ENCODE data around the gene CEMP1.

CEMP1 gene

DNA sequence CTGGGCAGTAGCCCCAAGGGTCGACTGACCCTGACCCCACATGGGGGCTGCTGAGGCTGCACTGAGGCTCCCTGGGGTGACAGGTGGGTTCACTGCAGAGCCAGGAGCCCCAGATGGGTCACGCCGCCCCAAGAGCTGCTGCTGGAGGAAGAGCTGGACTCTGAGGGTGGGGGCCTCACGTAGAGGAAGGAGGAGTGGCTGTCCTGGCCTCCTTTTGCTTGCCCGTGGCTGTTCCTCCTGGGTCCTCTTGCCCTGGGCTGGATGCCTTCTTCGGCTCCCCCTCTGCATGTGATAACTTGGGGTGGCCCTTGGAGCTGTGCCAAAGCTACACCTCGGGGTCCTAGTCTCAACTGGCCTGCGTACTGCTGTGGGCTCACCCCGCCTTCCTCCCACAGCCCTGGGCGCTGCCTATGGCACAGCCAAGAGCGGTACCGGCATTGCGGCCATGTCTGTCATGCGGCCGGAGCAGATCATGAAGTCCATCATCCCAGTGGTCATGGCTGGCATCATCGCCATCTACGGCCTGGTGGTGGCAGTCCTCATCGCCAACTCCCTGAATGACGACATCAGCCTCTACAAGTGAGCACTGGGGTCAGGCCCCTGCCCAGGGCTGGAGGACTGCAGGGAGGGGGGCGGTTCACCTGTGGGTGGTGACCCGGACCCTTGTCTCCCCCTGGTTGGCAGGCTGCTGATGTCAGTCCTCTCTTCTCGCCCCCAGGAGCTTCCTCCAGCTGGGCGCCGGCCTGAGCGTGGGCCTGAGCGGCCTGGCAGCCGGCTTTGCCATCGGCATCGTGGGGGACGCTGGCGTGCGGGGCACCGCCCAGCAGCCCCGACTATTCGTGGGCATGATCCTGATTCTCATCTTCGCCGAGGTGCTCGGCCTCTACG, 12.1 kb downstream of the CEMP1 start:
- no peak for DNase-seq

DNA sequence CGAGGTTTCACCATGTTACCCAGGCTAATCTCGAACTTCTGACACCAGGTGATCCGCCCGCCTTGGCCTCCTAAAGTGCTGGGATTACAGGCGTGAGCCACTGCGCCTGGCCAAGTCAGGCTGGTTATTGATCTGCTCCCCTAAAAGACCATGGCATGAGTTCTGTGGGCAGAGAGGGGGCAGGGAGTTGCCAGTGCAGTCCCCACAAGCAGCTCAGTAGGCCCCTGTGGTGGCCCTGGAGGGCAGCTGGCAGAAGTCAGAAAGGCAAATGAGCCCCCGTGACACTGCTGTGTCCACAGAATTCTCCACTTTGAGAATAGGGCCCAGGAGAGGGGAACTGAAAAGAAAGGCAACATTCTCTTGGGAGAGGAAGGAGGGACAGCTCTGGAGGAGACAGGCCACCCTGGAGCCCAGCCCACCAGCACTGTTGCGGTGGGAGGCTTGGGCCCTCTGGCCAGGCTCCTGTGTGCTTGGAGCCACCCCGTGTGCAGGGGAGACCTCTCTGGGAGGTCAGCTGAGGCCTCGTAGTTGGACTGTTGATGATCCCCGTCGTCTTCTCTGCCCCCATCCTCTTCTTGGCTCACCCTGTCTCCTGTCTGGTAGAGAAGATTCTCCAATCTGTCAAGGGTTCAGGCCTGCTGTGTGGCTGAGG, 13.1 kb downstream of the CEMP1 start:
- DNase-seq = no peak

DNA sequence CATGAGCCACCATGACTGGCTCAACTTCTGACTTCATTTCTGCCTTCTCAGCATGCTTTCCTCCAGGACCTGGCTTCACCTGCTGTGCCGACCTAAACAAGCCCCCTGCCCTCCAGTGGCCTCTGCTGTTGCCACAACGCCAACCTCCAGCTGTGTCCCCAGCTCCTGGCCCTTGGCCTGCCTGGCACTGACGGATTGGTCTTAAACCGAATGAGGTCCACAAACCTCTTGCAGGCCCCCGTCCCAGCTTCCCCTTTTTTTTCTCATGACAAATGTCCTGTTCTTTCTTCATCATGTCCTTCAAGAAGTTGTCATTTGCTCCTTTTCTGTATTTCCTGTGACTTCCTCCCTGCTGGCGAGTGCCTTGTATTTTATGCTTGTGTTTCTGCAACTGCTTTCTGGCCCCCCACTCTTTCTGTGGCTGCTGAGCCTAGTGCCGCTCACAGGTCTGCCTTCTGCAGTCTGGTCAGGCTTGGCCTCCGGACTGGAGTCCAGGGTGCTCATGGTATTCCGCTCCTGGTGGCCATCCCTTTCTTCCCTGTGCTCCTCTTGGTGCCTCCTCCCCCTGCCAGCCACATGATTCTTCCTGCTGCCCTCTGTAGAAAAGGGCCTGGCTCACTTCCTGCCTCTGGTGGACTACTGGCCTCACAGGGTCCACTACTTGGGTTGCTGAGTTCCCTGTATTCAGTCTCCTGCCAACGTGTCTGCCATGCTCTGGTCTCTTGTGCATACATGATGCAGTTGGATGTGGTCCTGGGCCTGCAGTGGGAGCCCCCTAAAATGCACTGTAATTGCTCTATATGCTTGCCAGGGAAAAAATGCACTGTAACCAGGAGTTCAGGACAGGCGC, 14.6 kb downstream of the CEMP1 start:
- no peak for DNase-seq

DNA sequence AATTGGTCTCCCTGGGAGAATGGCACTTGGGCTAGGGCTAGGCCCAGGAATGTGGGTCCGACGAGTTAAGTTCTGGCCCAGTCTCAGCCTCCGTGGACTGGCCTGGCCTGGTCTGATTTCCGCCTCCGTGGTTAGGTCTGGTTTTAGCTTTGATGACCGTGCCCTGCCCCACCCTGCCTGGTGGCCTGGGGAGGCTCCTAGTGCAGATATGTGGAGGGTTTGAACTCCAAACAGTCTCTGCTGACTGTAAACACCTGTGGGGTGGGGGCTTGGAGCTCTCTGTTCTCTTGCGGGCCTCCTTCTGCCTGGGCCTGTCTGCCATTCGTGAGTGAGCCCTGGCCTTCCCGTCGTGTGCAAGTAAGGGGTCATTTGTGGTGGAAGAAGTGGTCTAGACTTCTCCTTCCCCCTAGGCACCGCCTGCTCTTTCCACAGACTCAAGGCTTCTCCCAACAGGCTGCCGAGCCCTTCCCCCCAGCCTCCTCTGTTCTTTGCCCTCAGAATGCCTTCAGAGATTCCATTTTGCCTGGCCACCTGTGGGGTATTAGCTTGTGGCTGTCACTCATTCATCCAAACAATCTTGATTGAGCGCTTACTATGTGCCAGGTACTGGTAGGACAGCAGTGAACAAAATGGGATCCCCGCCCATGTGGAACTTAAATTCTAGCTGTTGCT, 15.9 kb downstream of the CEMP1 start:
- no peak for DNase-seq

DNA sequence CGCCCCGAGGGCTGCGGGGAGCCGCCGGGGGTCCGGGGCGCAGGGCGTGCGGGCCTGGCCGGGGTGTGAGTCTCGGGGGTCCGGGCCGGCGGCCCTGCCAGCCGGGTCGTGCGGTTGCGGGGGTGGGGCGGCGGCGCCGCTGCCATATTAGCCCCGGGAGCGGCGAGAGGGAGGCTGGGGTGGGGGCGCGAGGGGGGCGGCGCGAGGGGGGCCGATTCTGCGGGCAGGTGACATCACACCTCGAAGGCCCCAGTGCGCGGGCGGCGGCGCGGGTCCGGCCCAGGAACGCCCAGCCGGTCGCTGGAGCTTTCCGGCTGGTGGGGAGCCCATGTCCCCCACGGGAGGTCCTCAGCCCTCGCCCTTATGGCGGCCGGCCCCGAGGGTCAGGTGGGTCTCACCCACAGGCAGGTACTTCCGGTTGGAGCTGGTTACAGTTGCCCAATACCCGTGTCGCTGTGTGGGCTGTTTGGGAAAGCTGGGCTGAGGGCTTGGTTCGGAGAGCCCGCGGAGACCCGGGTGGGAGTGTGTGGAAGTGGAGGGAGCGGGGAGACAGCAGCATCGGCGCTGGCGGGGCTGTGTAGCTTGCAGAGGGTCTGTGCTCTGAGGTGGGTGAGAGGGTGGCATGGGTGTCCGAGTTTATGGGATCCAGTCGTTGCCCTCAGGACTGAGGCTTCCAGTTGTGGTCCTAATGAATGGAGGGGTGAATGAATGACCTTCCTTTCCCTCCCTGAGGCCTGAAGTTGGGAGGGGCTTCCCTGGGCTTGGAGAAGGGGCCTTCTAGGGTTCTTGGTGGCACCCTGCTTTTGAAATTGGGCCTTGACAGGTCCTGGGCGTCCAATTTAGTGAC, 16.7 kb downstream of the CEMP1 start:
- DNase-seq = no peak

DNA sequence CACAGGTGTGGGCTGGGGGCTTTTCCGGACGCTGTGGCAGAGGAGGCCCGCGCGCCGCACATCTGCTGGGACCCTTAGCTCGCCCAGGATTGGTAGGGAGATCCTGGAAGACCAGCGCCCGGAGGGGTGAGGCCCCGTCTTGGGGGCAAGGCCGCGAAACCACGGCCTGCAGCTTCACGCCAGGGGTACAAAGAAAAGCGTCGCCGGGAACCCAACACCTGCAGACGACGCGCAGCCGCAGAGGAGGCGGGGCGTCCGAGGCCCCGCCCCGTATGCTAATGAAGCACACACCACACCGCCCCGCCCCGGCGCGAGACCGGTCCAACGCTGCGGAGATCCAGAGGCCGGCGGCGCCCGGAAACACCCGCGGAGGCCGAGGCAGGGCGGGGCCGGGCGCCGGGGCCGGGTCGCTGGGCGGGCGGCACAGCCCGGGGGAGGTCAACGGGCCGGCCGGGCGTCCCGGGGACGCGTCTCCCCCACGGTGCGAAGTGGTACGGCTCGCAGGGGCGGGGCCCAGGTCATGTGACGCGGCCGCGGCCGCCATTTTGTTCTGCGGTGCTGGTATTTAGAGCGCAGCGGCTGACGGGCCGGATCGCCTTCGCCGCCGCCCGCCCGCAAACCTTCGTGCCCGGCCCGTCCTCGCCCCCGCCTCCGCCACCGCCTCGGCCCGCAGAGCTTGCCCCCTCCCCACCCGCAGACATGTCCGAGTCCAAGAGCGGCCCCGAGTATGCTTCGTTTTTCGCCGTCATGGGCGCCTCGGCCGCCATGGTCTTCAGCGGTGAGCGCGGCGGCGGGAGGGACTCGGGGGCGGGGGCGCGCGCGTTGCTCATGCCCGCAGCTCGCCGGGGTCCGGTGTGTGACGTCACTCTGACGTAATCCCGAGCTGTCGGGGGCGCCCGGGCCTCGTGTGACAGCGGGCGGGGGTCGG, 17.5 kb downstream of the CEMP1 start, which contains the start of gene ATP6V0C:
TSS of gene ATP6V0C (plus strand) at position 548 of the 928 bp plus-strand sequence. CDS start at position 700, 152 bp downstream.
- peak; percentile 69 for DNase-seq

DNA sequence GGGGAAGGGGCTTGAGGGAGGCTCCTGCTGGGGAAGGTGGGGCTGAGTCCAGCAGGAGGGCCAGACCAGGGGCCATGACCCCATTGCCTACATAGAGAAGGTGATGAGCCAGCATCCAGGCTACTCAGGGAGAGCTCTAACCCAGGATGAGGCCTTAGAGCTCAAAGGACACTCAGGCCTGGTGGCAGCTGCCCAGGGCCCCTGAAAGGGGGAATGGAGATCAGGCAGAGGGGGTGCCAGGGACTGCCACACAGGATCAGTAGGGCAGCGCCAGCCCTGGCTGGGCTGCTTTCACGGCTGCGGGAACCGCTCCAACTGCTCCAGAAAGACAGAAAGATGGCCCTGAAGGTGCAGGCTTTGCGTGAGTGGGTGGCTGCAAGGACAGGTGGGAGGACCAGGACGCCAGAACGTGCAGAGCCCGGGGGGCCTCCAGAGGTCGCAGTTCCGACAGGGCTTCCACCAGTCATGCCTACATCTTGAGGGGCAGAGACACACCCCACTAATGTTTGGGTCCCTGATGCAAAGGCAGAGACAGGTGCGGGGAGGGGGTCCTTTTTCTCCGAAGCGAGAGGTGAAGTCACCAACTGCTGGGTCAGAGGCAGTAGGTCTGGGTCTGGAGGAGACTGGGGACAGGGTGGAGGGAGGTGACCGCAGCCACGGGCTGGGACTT, 18.3 kb downstream of the CEMP1 start:
- no peak for DNase-seq

DNA sequence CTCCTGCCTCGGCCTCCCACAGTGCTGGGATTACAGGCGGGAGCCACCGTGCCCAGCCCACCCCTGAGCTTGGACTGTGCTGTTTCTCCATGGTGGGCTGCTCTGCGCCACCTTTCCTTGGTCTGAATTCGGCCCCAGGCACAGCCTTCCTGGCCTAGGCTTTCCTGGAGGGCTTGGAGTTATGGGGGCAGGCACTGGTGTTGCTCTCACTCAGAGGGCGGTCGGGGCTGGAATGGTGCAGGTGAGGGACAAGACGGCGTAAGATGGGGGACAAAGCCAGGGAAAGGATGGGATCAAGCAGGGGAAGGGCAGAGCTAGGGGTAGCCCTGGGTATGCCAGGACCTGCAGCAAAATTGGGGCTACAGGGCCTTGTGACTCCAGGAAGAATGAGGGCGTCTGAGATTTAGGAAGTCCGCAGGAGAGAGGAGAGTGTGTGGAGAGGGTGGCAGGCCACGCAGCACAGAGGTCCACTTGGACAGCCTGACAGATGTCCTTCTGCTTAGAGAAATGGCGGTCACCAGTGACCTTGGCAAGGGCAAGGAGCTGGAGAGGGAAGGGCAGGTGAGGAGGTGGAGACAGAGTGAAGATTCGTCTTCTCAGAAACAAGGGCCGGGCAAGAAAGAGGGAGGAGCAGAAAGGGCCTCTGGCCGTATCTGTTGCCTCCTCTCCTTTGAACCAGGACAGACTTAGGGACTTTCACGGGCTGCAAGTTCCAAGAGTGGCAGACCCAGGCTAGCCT, 19.0 kb downstream of the CEMP1 start:
- DNase-seq = no peak

DNA sequence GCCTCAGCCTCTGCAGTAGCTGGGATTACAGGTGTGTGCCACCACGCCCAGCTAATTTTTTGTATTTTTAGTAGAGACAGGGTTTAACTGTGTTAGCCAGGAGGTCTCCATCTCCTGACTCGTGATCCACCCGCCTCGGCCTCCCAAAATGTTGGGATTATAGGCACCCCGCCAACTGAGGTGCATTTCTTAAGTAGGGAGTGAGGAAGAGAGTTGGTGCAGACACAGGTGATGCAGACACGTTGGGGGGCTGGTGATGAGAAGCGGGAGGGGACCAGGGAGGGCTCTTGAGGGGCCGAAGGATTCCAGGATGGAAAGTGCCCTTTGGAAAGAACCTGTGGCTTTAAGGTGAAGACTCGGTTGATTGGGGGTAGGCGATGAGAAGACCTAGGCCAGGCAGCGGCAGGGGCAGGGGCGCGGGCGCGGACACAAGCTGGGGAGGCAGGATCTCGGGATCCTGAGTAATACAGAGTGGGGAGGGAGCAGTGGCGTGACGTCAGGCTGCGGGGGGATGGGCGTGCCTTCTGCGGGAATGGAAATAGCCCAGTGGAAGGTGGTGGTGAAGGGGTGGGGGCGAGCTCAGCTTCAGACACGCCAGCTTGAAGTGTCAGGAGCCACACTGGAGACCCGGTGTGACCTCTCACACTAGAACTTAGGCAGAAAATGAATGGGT, 19.9 kb downstream of the CEMP1 start:
- DNase-seq = no peak

DNA sequence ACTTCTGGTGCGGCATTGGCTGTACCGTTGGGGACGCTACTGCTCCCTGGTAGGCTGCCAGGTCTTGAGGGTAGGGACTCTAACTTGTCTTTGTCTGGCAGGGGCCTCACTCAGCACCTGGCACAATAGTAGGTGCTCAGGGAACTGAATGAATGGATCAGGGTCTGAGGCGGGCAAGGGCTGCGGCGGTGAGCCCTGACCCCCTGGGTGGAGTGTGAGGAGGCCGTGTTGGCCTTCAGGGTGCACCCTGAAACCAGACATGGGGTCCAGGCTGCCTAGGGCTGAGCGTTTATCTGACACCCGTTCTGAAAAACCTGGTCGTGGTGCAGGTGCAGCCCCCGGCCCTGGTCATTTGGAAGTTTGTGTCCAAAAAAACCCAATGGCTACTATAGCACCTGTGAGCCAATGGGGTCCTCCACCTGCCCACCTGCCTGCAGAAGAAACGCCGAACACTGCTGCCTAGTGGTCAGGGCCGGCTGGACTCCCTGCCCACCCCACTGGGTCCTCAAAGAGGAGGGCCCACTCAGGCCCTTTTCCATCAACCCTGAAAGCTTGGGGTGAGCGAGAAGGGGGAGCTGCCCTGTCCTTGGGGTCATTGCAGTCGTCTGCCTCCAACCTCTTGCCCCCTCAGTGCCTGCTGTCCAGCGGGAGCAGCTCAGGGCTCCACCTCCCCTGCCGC, 22.3 kb downstream of the CEMP1 start:
- no peak for DNase-seq

DNA sequence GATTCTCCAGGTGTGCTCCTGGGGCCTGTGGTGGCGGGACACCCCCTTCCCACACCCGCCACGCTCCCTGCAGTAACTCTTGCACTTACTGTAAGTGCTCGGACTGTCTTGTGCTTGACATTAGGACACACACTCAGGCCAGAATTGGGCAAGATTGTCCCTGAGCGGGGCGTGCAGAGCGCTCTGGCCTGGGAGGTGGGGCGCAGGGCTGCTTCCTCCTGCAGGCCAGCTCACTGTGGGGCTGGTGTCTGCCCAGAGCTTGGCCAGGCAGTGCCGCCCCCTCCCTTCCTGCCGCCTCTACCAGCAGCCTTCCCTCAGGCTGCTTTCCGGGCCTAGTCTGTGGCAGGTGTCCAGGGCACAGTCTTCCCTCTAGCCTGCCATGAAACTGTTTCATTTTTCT, 23.5 kb downstream of the CEMP1 start:
- no peak for DNase-seq

DNA sequence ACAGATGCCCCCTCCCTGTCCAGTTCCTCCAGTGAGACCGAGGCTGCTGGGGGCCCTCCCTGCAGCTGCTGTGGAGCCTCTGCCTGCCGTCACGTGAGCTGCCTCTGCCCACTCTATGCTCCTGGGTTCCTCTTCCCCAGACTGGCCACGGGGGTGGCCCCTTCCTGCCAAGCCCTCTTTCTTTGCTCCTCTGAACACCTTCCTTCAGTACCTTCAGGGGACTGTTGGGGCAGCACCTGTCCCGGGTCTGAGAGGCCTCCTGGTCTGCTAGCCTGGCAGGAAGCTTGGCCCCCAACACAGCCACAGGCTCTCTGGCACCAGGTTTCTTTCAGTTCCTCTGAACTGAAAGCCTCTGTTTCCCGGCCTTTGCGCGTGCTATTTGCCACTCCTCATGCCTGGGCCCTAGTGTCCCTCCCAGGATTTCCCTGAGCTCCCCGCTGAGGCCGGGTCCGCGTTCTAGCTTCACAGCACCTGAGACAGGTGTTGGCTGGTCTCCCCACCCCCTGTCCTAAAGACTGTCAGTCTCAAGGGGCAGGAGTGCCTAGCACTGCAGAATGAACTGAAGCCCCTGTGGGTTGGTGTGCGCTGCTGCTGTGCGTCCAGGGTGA, 24.1 kb downstream of the CEMP1 start:
- no peak for DNase-seq

DNA sequence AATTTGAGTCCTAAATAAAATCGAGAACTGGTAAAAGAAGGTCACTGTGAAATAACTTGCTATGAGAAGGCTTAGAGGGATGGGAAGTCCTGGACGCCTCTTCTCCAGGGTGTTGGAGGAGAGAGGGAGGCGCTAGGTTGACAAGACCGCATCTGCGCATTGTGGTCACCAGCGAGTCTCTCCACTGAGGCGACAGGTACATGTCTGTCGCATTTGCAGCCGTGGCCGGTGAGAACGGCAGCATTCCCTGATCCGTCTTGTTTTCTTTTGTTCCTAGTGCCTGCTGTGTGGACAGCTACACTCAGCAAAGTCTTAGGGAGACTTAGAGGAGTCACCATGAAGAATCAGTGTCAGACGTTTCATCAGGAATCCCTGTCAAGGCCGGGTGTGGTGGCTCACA, 25.5 kb downstream of the CEMP1 start:
- no peak for DNase-seq

DNA sequence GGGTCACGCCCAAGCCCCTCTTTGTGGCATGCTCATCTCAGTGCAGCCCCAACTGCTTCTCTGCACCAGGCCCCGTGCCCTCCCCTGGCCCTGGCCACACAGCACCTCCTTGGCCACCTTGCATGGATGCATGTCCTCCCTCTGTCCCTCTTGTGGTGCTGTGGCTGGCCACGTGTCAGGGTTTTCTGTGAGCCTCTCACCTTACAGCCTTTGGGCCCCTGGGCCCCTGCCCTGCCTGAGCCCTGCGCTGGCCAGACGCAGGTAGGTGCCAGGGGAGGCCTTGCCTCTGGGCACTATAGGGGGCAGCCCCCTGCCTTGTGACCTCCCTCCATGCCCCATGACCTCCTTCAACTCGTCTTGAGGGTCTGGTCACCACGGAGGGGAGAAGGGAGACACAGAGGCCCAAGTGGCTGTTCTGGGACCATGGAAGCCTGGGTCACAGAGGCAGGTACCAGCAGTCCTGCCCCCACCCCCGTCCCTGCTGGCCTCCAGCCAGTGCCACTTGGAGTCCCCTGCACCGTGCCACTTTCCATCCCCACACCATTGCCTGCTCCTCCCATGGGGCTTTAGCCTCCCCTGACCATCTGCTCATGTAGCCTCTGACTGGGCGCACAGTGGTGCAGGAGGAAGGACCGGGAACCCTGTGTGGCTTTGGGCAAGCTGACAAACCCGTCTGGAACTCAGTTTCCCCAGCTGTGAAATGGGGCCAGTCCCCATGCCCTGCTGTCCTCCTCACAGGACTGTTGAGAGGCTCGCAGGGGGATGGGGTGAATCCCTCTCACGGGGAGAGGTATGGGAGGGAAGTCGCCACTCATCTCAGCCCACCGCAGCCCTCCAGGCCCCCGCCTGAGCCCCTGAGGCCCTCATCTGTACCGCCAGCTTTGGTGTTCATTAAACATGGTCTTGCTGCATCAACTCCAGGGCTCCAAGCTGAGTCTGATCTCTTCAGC, 29.0 kb downstream of the CEMP1 start:
- DNase-seq = no peak

DNA sequence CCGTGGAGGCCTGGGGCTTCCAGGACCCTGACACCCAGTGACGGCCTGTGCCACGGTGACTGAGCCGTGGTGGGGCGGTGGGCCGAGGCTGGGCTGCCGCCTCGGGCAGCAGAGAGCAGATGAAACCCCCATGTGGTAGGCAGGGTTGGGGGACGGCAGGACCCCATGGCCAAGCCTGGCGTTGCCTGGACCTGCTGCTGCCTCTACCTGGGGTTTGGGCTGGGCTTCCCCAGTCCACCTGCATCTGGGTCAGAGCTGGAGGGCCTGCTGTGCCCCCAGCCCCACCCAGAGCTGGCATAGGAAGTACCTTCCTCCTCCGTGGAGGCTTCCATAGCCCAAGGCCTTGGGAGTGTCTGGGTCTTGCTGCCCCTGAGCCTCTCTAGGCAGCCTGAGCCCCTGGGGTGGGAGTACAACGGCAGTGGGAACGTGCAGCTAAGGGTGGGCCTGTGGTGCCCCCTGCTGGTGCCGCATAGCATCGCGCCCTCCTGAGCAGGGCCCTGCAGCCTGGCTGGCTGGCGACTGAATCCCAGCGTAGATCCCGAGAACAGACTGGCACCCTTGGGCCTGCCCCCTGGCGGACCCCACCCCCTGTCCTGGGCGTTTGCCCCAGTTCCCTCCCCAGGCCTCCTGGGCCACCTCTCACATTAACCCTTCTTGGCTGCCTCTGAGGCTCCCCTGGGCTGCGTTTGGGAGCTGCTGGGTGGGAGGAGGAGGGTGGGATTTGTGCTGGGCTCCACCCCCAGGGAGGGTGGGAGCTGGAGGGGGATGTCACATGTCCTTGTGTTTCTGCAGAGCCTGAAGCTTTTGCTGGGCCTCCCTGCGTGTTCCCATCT, 30.1 kb downstream of the CEMP1 start:
- DNase-seq = peak; percentile 8
